GM23338 (cell line): ENCODE results near the gene TNFRSF8.

ENCODE experiments used
- CREB1 ChIP-seq: fragments of 250-450 bp; sonication (Bioruptor Pico); IDR thresholded peaks from 2 replicates; pipeline ENCODE4 v1.5.0; 2020; ENCODE audit warnings: low read depth, mild to moderate bottlenecking, moderate library complexity
- EZH2 ChIP-seq: fragments of 200-600 bp; sonication (generic); IDR thresholded peaks from one replicate; pipeline ENCODE4 v1.8.0; 2017; ENCODE audit warnings: antibody characterized with exemption, mild to moderate bottlenecking, low read depth; ENCODE audit not compliant: unreplicated experiment
- EZH2phosphoT487 ChIP-seq: fragments of 200-600 bp; sonication (generic); IDR thresholded peaks from one replicate; pipeline ENCODE4 v1.8.1; 2018; ENCODE audit warnings: antibody characterized with exemption; ENCODE audit not compliant: unreplicated experiment
- JUNB ChIP-seq: IDR thresholded peaks from one replicate; pipeline ENCODE4 v1.6.1; 2016; ENCODE audit warnings: antibody characterized with exemption; ENCODE audit not compliant: unreplicated experiment
- NANOG ChIP-seq: IDR thresholded peaks from 2 replicates; pipeline ENCODE4 v1.6.1; 2016; ENCODE audit warnings: antibody characterized with exemption, borderline replicate concordance
- POLR2AphosphoS5 ChIP-seq: IDR thresholded peaks from 2 replicates; pipeline ENCODE4 v1.6.1; 2016; ENCODE audit warnings: antibody characterized with exemption, low read depth
- STAT1 ChIP-seq: IDR thresholded peaks from one replicate; pipeline ENCODE4 v1.6.1; 2016; ENCODE audit warnings: antibody characterized with exemption; ENCODE audit not compliant: unreplicated experiment
- ZNF114 ChIP-seq: fragments of 250-450 bp; sonication (Bioruptor Pico); IDR thresholded peaks from 2 replicates; pipeline ENCODE4 v1.5.0; 2020; ENCODE audit warnings: mild to moderate bottlenecking, moderate library complexity
- ZNF331 ChIP-seq: fragments of 250-450 bp; sonication (Bioruptor Pico); IDR thresholded peaks from 2 replicates; pipeline ENCODE4 v1.5.0; 2020; ENCODE audit warnings: low read depth, mild to moderate bottlenecking, moderate library complexity
- TF ChIP-seq, protein P1 (sequence below), 2 experiments: fragments of 200-600 bp in 1 of 2; sonication (generic) in 1 of 2; conservative IDR thresholded peaks; 2 replicates each; pipeline versions ENCODE4 v1.5.1 to v1.6.1; 2016 to 2017; ENCODE audit warnings: antibody characterized with exemption in 2 of 2, low read depth in 2 of 2, mild to moderate bottlenecking in 2 of 2, moderate library complexity in 1 of 2
- TF ChIP-seq, protein P2 (sequence below): IDR thresholded peaks from one replicate; pipeline ENCODE4 v1.6.1; 2018; ENCODE audit warnings: antibody characterized with exemption; ENCODE audit not compliant: unreplicated experiment
- TF ChIP-seq, protein P3 (sequence below): IDR thresholded peaks from 2 replicates; pipeline ENCODE4 v1.6.1; 2016; ENCODE audit warnings: antibody characterized with exemption
- TF ChIP-seq, protein P4 (sequence below): fragments of 250-450 bp; sonication (Bioruptor Pico); IDR thresholded peaks from 2 replicates; pipeline ENCODE4 v1.5.0; 2020; ENCODE audit warnings: mild to moderate bottlenecking, moderate library complexity

DNA sequence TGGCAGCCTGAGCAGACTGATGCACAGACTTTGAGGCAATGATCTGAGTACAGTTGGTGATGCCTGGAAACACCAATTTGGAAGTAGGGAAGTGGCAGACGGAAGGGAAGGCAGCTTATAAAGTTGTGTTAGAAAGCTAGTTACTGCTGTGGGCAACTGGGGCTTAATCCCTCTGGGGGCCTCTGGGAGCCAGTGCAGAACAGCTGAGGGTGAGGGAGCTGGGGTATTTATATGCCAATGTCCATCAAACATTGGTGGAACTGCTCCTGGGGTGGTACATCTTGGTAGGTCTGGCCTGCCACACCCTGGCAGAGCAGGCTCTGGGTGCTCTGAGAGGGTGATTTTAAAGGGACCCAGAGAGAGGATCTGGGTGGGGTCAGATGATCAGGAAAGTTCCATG, 28.1 kb downstream of the TNFRSF8 start:
- TF ChIP-seq, protein P1, sequence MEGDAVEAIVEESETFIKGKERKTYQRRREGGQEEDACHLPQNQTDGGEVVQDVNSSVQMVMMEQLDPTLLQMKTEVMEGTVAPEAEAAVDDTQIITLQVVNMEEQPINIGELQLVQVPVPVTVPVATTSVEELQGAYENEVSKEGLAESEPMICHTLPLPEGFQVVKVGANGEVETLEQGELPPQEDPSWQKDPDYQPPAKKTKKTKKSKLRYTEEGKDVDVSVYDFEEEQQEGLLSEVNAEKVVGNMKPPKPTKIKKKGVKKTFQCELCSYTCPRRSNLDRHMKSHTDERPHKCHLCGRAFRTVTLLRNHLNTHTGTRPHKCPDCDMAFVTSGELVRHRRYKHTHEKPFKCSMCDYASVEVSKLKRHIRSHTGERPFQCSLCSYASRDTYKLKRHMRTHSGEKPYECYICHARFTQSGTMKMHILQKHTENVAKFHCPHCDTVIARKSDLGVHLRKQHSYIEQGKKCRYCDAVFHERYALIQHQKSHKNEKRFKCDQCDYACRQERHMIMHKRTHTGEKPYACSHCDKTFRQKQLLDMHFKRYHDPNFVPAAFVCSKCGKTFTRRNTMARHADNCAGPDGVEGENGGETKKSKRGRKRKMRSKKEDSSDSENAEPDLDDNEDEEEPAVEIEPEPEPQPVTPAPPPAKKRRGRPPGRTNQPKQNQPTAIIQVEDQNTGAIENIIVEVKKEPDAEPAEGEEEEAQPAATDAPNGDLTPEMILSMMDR (conservative IDR thresholded peaks at IDR 0.05; ENCODE audit: low read depth in 2 of 2): no peak
- TF ChIP-seq NANOG (no peak), JUNB (no peak), POLR2AphosphoS5 (no peak), EZH2 (no peak), EZH2phosphoT487 (no peak), CREB1 (CRISPR knock-in tag) (no peak), ZNF331 (no peak), ZNF114 (CRISPR knock-in tag) (no peak), STAT1 (no peak)
- TF ChIP-seq, protein P2, sequence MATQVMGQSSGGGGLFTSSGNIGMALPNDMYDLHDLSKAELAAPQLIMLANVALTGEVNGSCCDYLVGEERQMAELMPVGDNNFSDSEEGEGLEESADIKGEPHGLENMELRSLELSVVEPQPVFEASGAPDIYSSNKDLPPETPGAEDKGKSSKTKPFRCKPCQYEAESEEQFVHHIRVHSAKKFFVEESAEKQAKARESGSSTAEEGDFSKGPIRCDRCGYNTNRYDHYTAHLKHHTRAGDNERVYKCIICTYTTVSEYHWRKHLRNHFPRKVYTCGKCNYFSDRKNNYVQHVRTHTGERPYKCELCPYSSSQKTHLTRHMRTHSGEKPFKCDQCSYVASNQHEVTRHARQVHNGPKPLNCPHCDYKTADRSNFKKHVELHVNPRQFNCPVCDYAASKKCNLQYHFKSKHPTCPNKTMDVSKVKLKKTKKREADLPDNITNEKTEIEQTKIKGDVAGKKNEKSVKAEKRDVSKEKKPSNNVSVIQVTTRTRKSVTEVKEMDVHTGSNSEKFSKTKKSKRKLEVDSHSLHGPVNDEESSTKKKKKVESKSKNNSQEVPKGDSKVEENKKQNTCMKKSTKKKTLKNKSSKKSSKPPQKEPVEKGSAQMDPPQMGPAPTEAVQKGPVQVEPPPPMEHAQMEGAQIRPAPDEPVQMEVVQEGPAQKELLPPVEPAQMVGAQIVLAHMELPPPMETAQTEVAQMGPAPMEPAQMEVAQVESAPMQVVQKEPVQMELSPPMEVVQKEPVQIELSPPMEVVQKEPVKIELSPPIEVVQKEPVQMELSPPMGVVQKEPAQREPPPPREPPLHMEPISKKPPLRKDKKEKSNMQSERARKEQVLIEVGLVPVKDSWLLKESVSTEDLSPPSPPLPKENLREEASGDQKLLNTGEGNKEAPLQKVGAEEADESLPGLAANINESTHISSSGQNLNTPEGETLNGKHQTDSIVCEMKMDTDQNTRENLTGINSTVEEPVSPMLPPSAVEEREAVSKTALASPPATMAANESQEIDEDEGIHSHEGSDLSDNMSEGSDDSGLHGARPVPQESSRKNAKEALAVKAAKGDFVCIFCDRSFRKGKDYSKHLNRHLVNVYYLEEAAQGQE: no peak
- TF ChIP-seq, protein P3, sequence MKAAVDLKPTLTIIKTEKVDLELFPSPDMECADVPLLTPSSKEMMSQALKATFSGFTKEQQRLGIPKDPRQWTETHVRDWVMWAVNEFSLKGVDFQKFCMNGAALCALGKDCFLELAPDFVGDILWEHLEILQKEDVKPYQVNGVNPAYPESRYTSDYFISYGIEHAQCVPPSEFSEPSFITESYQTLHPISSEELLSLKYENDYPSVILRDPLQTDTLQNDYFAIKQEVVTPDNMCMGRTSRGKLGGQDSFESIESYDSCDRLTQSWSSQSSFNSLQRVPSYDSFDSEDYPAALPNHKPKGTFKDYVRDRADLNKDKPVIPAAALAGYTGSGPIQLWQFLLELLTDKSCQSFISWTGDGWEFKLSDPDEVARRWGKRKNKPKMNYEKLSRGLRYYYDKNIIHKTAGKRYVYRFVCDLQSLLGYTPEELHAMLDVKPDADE: no peak
- TF ChIP-seq, protein P4, sequence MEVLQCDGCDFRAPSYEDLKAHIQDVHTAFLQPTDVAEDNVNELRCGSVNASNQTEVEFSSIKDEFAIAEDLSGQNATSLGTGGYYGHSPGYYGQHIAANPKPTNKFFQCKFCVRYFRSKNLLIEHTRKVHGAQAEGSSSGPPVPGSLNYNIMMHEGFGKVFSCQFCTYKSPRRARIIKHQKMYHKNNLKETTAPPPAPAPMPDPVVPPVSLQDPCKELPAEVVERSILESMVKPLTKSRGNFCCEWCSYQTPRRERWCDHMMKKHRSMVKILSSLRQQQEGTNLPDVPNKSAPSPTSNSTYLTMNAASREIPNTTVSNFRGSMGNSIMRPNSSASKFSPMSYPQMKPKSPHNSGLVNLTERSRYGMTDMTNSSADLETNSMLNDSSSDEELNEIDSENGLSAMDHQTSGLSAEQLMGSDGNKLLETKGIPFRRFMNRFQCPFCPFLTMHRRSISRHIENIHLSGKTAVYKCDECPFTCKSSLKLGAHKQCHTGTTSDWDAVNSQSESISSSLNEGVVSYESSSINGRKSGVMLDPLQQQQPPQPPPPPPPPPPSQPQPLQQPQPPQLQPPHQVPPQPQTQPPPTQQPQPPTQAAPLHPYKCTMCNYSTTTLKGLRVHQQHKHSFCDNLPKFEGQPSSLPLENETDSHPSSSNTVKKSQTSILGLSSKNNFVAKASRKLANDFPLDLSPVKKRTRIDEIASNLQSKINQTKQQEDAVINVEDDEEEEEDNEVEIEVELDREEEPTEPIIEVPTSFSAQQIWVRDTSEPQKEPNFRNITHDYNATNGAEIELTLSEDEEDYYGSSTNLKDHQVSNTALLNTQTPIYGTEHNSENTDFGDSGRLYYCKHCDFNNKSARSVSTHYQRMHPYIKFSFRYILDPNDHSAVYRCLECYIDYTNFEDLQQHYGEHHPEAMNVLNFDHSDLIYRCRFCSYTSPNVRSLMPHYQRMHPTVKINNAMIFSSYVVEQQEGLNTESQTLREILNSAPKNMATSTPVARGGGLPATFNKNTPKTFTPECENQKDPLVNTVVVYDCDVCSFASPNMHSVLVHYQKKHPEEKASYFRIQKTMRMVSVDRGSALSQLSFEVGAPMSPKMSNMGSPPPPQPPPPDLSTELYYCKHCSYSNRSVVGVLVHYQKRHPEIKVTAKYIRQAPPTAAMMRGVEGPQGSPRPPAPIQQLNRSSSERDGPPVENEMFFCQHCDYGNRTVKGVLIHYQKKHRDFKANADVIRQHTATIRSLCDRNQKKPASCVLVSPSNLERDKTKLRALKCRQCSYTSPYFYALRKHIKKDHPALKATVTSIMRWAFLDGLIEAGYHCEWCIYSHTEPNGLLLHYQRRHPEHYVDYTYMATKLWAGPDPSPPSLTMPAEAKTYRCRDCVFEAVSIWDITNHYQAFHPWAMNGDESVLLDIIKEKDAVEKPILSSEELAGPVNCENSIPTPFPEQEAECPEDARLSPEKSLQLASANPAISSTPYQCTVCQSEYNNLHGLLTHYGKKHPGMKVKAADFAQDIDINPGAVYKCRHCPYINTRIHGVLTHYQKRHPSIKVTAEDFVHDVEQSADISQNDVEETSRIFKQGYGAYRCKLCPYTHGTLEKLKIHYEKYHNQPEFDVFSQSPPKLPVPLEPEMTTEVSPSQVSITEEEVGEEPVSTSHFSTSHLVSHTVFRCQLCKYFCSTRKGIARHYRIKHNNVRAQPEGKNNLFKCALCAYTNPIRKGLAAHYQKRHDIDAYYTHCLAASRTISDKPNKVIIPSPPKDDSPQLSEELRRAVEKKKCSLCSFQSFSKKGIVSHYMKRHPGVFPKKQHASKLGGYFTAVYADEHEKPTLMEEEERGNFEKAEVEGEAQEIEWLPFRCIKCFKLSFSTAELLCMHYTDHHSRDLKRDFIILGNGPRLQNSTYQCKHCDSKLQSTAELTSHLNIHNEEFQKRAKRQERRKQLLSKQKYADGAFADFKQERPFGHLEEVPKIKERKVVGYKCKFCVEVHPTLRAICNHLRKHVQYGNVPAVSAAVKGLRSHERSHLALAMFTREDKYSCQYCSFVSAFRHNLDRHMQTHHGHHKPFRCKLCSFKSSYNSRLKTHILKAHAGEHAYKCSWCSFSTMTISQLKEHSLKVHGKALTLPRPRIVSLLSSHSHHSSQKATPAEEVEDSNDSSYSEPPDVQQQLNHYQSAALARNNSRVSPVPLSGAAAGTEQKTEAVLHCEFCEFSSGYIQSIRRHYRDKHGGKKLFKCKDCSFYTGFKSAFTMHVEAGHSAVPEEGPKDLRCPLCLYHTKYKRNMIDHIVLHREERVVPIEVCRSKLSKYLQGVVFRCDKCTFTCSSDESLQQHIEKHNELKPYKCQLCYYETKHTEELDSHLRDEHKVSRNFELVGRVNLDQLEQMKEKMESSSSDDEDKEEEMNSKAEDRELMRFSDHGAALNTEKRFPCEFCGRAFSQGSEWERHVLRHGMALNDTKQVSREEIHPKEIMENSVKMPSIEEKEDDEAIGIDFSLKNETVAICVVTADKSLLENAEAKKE (CRISPR knock-in tag): no peak
